HG03469 (cell line): ENCODE measurements around the gene C6orf62.
A peak's percentile ranks its signal among the peaks of the same experiment; 100 is the strongest.
"Not testable (repeated sequence)": the region's sequence is repeated elsewhere in the genome, so short reads cannot be mapped to it uniquely, and the experiment has no call there.

Experiments used
- ATAC-seq: cut with Tn5 transposase; IDR thresholded peaks from one replicate; pipeline ENCODE4 v1.9.1; 2021; ENCODE audit warnings: mild to moderate bottlenecking, moderate library complexity, moderate number of reproducible peaks; ENCODE audit not compliant: unreplicated experiment

C6orf62 gene

DNA sequence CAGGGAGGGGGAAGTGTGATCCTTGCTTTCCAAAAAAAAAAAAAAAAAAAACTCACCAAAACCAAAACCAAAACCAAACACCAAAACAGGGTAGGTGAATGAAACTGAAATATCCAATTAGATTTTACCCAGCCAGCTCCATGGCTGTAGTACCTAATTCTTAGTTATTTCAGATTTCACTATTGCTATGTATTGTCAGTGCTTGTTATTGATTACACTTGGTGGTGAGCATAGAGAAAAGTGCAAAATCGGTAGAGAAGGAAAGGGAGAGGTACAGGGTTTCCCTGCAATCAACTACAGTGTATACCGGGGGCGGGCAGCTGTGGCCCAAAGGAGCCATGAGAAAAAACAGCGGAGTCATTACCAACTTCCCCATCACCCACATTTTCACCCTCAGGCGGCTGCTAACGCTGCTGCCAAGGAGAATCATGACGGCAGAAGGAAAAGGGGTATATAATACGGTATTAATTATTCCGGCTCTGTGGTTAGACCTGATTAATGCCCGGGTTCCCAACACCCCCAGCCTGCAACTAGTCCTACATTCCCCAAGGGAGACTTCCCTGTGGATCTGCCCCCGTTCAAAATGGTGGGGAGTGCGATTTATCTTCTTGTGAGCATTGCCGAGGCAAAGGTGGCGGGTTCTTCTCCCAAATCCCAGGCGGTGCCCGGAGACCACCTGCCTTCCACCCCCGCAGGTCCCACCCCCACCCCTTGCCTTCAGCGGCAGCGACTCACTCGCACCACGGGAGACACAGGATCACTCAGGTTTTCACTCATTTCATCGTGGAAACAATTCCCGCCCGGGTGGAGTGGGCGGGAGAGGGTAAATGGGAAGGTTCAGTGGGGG is at the start of gene C6orf62:
Gene C6orf62, minus strand, starts transcription at position 30 of the 847 bp plus-strand sequence. CDS start 486 bp downstream, outside the sequence.
- ATAC-seq: peak; percentile 22

DNA sequence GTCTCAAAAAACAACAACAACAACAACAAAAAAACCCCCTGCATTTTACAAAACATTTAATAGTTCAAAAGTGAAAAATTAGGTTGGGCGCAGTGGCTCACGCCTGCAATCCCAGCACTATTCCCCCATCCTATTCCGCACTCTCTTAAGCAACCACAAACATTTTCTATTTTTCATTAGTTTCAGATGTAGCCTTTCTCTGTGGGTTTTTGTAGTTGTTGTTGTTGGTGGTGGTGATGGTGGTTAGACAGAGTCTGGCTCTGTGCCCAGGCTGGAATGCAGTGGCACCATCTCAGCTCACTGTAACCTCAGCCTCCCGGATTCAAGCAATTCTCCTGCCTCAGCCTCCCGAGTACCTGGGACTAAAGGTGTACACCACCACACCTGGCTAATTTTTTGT is 49.4 kb upstream of the C6orf62 start:
- ATAC-seq: no peak

- ATAC-seq: peak; percentile 46
These were observed 47.9 kb upstream of the C6orf62 start for GRCh38 chr6:24766680-24767462.

- ATAC-seq: not testable (repeated sequence)
These were observed 47.0 kb upstream of the C6orf62 start for GRCh38 chr6:24765968-24766367.

DNA sequence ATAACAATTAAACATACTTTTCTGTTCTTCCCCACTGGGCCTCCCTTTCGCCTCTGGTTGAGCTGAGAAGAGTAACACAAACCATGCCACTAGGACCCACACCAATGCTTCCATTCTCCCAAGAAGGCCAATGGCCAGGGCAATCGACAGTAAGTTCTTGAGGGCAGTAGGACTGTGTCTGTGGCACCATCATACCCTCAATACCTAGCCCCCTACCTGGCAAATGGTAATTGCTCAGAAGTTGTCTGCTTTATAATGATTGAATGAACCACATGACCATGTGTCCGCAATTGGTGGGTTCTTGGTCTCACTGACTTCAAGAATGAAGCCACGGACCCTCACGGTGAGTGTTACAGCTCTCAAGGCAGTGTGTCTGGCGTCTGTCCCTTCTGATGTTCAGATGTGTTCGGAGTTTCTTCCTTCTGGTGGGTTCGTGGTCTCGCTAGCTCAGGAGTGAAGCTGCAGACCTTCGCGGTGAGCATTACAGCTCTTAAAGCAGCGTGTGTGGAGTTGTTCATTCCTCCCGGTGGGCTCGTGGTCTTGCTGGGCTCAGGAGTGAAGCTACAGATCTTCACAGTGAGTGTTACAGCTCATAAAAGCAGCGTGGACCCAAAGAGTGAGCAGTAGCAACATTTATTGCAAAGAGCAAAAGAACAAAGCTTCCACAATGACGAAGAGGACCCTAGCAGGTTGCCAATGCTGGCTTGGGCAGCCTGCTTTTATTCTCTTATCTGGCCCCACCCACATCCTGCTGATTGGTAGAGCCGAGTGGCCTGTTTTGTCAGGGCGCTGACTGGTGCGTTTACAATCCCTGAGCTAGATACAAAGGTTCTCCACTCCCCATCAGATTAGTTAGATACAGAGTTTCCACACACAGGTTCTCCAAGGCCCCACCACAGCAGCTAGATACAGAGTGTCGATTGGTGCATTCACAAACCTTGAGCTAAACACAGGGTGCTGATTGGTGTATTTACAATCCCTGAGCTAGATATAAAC is 46.2 kb upstream of the C6orf62 start:
- not testable (repeated sequence) for ATAC-seq

- no peak for ATAC-seq
These were observed 44.6 kb upstream of the C6orf62 start for GRCh38 chr6:24763578-24763977.

DNA sequence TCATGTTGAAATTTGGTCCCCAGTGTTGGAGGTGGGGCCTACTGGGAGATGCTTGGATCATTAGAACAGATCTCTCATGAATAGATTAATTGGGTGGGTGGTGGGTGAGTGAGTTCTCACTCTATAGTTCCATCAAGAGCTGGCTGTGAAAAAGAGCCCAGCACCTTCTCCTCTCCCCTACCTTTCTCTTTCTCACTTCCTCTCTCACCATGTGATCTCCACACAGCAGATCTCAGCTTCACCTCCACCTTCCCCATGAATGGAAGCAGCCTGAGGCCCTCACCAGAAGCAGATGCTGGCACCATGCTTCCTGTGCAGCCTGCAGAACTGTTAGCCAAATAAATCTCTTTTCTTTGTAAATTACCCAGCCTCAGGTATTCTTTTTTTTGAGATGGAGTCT is 42.9 kb upstream of the C6orf62 start:
- no peak for ATAC-seq

DNA sequence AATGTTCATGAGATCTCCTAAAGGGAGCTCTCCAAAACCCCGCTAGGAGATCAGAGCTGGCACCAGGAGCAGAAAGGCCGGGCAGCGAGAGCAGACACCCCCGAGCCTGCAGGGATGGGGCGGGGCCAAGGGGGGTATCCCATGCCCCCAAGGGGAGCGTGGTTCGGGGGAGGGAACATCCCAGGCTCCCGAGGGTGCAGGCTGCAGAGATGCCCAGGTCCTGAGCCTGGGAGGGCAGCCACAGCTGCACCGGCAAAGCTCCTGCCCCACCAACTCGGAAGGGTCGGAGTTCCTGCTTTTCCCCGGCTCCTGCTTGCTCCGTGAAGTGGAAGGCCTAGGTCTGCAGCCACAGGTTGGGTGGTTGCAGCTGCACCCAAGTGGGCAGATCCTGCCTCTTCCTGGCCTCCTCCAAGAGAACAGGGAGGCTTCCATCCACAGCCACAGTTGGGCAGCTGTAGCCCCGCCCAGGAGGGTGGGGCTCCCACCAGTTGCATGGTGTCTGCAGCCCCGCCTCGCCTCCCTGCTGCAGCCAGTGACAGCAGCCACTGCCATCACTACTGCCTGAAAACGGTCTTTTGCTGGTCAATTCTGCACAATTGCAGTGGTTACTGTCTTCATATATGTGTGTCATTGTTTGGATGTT is 42.4 kb upstream of the C6orf62 start:
- no peak for ATAC-seq

DNA sequence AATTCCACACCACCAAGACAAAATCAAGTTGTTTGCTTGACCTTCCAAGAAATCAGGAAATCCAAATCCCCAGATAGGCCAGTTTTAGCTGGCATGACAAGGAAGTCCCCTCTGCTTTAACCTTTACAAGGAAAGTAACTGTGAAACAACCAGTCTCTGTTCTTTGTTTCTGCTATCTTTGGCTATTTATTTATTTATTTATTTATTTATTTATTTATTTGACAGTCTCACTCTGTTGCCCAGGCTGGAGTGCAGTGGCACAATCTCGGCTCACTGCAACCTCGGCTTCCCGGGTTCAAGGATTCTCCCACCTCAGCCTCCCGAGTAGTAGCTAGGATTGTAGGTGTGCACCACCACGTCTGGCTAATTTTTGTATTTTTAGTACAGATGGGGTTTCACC is 41.3 kb upstream of the C6orf62 start:
- ATAC-seq: no peak

GRCh38 chr6:24759718-24760117 is 40.8 kb upstream of the C6orf62 start:
- no peak for ATAC-seq

DNA sequence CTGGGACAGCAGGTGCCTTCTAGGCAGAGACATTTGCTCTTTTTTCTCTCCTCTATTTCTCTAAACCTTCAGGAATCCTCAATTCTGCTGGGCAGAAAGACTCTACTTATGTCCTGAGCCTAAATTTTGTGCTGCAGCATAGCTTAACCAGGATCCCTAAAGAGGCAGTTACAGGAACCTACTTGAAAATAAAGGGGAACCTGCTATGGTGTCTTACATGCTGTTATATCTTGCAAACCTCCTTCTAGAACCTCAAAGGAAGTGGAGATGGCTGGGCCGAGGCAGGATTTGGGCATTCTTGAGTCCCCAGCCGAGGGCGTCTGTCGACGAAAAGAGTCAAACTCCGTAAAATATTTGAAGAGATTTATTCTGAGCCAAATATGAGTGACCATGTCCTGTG is 38.7 kb upstream of the C6orf62 start:
- no peak for ATAC-seq

GRCh38 chr6:24755279-24755678 is 36.3 kb upstream of the C6orf62 start:
- ATAC-seq: no peak

- not testable (repeated sequence) for ATAC-seq
These were observed 35.4 kb upstream of the C6orf62 start for GRCh38 chr6:24754378-24754777.

DNA sequence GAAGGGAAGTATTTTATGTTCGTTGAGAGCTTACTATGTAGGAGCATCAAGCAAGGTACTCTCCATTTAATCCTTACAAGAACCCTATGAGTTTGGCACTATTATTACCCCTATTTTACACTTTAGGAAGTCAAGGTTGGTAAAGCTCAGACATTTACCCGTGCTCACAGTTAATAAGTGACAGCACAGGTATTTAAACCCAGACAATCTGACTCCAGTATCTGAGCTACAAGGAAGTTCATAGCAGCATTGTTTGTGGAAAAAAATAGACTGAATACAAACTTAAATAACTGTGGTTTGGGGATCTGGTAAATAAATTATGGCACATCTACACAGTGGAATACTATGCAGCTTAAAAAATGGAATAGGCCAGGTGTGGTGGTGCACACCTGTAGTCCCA is 34.6 kb upstream of the C6orf62 start:
- no peak for ATAC-seq

- ATAC-seq: no peak
These were observed 34.1 kb upstream of the C6orf62 start for GRCh38 chr6:24752917-24753492.

DNA sequence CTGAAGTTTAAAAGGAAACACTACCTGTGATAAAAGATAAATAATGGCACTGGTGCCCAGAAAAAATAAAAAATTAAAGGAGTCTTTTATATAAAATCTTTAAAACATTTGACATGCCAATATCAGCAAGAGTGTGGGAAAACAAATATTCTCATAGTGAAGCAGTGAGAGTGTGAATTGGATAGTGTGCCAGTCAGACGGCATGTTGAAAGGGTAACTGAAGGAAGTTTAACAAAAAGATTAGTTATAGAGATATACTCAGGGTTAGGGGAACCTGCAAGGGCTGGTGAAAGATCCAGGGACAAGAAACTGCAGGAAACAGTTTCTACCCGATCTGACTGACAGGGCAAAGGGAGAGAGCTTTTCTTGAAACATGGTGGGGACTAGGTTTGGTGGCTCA is 33.5 kb upstream of the C6orf62 start:
- no peak for ATAC-seq

DNA sequence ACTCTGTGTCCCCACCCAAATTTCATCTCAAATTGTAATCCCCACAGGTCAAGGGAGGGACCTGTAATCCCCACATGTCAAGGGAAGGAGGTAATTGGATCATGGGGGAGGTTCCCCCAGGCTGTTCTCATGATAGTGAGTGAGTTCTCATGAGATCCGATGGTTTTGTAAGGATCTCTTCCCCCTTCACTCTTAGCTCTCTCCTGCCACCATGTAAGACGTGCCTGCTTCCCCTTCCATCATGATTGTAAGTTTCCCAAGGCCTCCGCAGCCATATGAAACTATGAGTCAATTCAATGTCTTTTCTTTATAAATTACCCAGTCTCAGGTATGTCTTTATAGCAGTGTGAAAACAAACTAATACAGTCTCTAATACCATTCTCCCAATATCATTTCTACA is 31.9 kb upstream of the C6orf62 start:
- not testable (repeated sequence) for ATAC-seq

DNA sequence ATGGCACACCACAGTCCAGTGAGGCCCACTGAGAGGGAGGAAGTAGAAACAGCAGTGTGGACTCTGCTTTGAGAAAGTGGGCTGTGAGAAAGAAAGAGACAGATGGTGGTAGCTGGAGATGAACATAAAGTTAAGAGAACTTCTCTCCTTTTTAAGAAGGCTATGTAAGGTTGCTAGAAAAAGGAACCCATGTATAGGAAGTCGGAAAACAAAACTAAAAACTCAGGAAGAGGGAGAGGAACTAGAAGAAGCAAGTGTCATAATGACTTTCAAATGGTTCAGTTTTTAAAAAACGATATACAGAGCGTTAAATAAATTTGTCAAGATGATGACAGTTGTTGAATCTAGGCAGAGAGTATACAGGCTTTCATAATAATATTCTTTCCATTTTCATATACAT is 30.3 kb upstream of the C6orf62 start:
- no peak for ATAC-seq

GRCh38 chr6:24744911-24745310 is 26.0 kb upstream of the C6orf62 start:
- no peak for ATAC-seq

DNA sequence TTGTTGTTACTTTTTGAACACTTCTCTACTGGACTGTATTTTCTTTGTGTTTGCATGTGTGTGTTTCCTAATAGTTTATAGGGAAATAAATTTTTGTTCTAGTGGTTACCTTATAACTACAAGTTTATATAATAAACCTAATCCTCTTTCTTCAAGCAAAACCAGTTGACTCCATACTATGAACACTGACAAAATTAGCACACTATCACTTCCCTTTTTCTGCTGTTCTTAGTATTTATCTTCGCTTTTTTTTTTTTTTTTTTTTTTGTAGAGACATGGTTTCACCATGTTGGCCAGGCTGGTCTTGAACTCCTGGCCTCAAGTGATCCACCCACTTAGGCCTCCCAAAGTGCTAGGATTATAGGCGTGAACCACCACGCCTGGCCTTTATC is 25.0 kb upstream of the C6orf62 start:
- no peak for ATAC-seq
